Measurements from ENCODE around the gene MC1R. TPM values are rescaled to one million over a fixed set of nuclear protein-coding genes. Genes with fewer than 3 reads are reported as not detected.

Gene MC1R
- total RNA-seq, 4 donors from 2014 or later: 0.77 to 6.2 (median 5.4) TPM

- no peak for DNase-seq
- Histone ChIP-seq H3K36me3 (no peaks in the 10 kb centered on the region), H3K27ac (no peak overlapping the region), H3K9me3 (no peaks in the 10 kb centered on the region), H3K27me3 (no peaks in the 10 kb centered on the region), H3K4me1 (no peaks in the 10 kb centered on the region), H3K4me3 (no peak overlapping the region)
- no peak for TF ChIP-seq POLR2A (IDR thresholded peaks at IDR 0.05)
- TF ChIP-seq CTCF (IDR thresholded peaks at IDR 0.05): no peak
- intact Hi-C loops (cut with DNase I; ENCODE audit: low total_unique reads): no loop called here
Measured at GRCh38 chr16:89892055-89892630, 26.5 kb upstream of the MC1R start.

GRCh38 chr16:89892635-89893034 is 26.0 kb upstream of the MC1R start:
- intact Hi-C loops (cut with DNase I; ENCODE audit: low total_unique reads): no loop called here
- no peaks in the 10 kb centered on the region for H3K4me1 ChIP-seq

GRCh38 chr16:89893642-89894548 is 24.8 kb upstream of the MC1R start:
- Histone ChIP-seq H3K27me3 (no peaks in the 10 kb centered on the region), H3K36me3 (no peaks in the 10 kb centered on the region), H3K4me3 (no peak overlapping the region), H3K4me1 (no peaks in the 10 kb centered on the region), H3K9me3 (no peaks in the 10 kb centered on the region), H3K27ac (no peak overlapping the region)
- no peak for DNase-seq
- TF ChIP-seq CTCF (IDR thresholded peaks at IDR 0.05) (no peak), POLR2A (IDR thresholded peaks at IDR 0.05) (no peak)
- intact Hi-C loops (cut with DNase I; ENCODE audit: low total_unique reads): no loop called here

More at GRCh38 chr16:89892635-89893034, 26.0 kb upstream of the MC1R start:
- DNase-seq: no peak
- Histone ChIP-seq H3K9me3 (no peaks in the 10 kb centered on the region), H3K4me3 (no peak overlapping the region), H3K36me3 (no peaks in the 10 kb centered on the region), H3K27ac (no peak overlapping the region), H3K27me3 (no peaks in the 10 kb centered on the region)
- TF ChIP-seq CTCF (IDR thresholded peaks at IDR 0.05) (no peak), POLR2A (IDR thresholded peaks at IDR 0.05) (no peak)

GRCh38 chr16:89895482-89896250 is 23.0 kb upstream of the MC1R start:
- Histone ChIP-seq H3K27ac (no peak overlapping the region), H3K4me1 (no peaks in the 10 kb centered on the region), H3K4me3 (no peak overlapping the region), H3K9me3 (no peaks in the 10 kb centered on the region), H3K27me3 (no peaks in the 10 kb centered on the region), H3K36me3 (no peaks in the 10 kb centered on the region)
- DNase-seq: no peak
- intact Hi-C loops (cut with DNase I; ENCODE audit: low total_unique reads): no loop called here
- TF ChIP-seq POLR2A (IDR thresholded peaks at IDR 0.05) (no peak), CTCF (IDR thresholded peaks at IDR 0.05) (no peak)

Data from uterus (tissue), 4 donors.